GM12878 (cell line): ENCODE data around the gene RUNX3. TPM values are rescaled to one million over a fixed set of nuclear protein-coding genes. Genes with fewer than 3 reads are reported as not detected.
A peak's percentile ranks its signal among the peaks of the same experiment; 100 is the strongest.

Experiments used
- ATAC-seq: fragments of 200-7000 bp; cut with Tn5 transposase; 3 replicates; pipeline ENCODE4 v1.9.1; 2020; ENCODE audit warnings: mild to moderate bottlenecking, moderate library complexity
- BruUV-seq: library from RNA; stranded (reverse); fragments of 400-500 nt; replicated peaks from 2 replicates; lab custom pipeline; 2021; lab: Mats Ljungman, UMichigan
- CTCF ChIA-PET: fragments of 300-600 bp; sonication (Branson Sonifier 250); formaldehyde crosslinking; extraction: SDS; loops from one replicate; lab custom pipeline; 2021; ENCODE audit warnings: inconsistent platforms; lab: Yijun Ruan, JAX
- POLR2A ChIA-PET: fragments of 350-600 bp; formaldehyde crosslinking; extraction: SDS; loops from one replicate; lab custom pipeline; 2021; ENCODE audit warnings: inconsistent platforms; lab: Charles Lee
- RAD21 ChIA-PET: fragments of 300-600 bp; sonication (Branson Sonifier 250); formaldehyde crosslinking; loops from one replicate; lab custom pipeline; 2023; ENCODE audit warnings: antibody characterized with exemption; ENCODE audit not compliant: unreplicated experiment; lab: Charles Lee
- SMC1A ChIA-PET: fragments of 300-600 bp; sonication (Branson Sonifier 250); formaldehyde crosslinking; loops from one replicate; lab custom pipeline; 2023; ENCODE audit not compliant: unreplicated experiment, uncharacterized antibody; lab: Charles Lee
- DNase-seq: peaks from one replicate; pipeline ENCODE4 v3.0.0-alpha.2; 2011; ENCODE audit warnings: low read depth, low spot score
- FAIRE-seq: peaks from 3 replicates; lab custom pipeline; 2011; peaks lifted over from hg19 to GRCh38; lab: Jason Lieb, UNC
- H2AFZ ChIP-seq: 2 replicates; pipeline ENCODE4 v1.6.0; 2011; ENCODE audit warnings: low read depth, low read length, control low read depth; ENCODE audit not compliant: control insufficient read depth
- H3K27ac ChIP-seq: 2 replicates; pipeline ENCODE4 v1.5.1; 2011; ENCODE audit warnings: control low read depth; ENCODE audit not compliant: control insufficient read depth, insufficient read depth
- H3K27me3 ChIP-seq, 2 experiments: replicated peaks in 1 of 2; 2 replicates each; pipeline versions ENCODE4 v1.6.0 to v1.6.1; 2011; ENCODE audit warnings: low read length in 1 of 2; ENCODE audit not compliant: control insufficient read depth in 2 of 2, insufficient read depth in 2 of 2
- H3K36me3 ChIP-seq, 2 experiments: 2 replicates each; pipeline ENCODE4 v1.5.1; 2011; ENCODE audit warnings: low read length in 1 of 2; ENCODE audit not compliant: control insufficient read depth in 2 of 2, insufficient read depth in 2 of 2
- H3K4me1 ChIP-seq: 2 replicates; pipeline ENCODE4 v1.6.1; 2011; ENCODE audit warnings: mild to moderate bottlenecking, low read length, moderate library complexity, mixed read lengths; ENCODE audit not compliant: control insufficient read depth, insufficient read depth
- H3K4me2 ChIP-seq: 2 replicates; pipeline ENCODE4 v1.6.0; 2011; ENCODE audit warnings: control low read depth; ENCODE audit not compliant: control insufficient read depth, insufficient read depth
- H3K4me3 ChIP-seq: fragments of 200-600 bp; sonication (generic); 2 replicates; pipeline ENCODE4 v1.5.1; 2016
- H3K79me2 ChIP-seq: 2 replicates; pipeline ENCODE4 v1.6.0; 2011; ENCODE audit warnings: low read length; ENCODE audit not compliant: control insufficient read depth, insufficient read depth
- H3K9ac ChIP-seq: 2 replicates; pipeline ENCODE4 v1.8.0; 2011; ENCODE audit warnings: low read length, control low read depth, mixed read lengths; ENCODE audit not compliant: control insufficient read depth, insufficient read depth
- H3K9me3 ChIP-seq: replicated peaks from 3 replicates; pipeline ENCODE4 v1.5.1; 2011; ENCODE audit warnings: mild to moderate bottlenecking, low read length; ENCODE audit not compliant: control insufficient read depth, insufficient read depth
- H4K20me1 ChIP-seq: 2 replicates; pipeline ENCODE4 v1.6.0; 2011; ENCODE audit not compliant: control insufficient read depth, insufficient read depth
- BCL3 ChIP-seq: IDR thresholded peaks from 2 replicates; pipeline ENCODE4 v1.6.1; 2011; ENCODE audit warnings: borderline replicate concordance, low read depth, mild to moderate bottlenecking, moderate library complexity, low read length; ENCODE audit not compliant: insufficient read depth, poor library complexity, severe bottlenecking
- CEBPB ChIP-seq, 2 experiments: fragments of 150-350 bp in 1 of 2; IDR thresholded peaks; 2 replicates each; pipeline ENCODE4 v1.6.1; 2012 to 2014; ENCODE audit warnings: low read depth in 2 of 2, low read length in 2 of 2, borderline replicate concordance in 1 of 2, inconsistent platforms in 1 of 2
- FOXK2 ChIP-seq: fragments of 450-650 bp; IDR thresholded peaks from 2 replicates; pipeline ENCODE4 v1.6.1; 2017; ENCODE audit warnings: mild to moderate bottlenecking, moderate library complexity
- KLF5 ChIP-seq: fragments of 450-650 bp; IDR thresholded peaks from 2 replicates; pipeline ENCODE4 v1.6.1; 2014; ENCODE audit warnings: mild to moderate bottlenecking; ENCODE audit not compliant: partially characterized antibody
- PKNOX1 ChIP-seq: fragments of 450-650 bp; IDR thresholded peaks from 2 replicates; pipeline ENCODE4 v1.6.1; 2016; ENCODE audit warnings: mild to moderate bottlenecking
- PML ChIP-seq: IDR thresholded peaks from 2 replicates; pipeline ENCODE4 v1.6.1; 2012; ENCODE audit warnings: low read length, inconsistent platforms
- RCOR1 ChIP-seq: conservative IDR thresholded peaks from 2 replicates; pipeline ENCODE4 v1.6.1; 2012; ENCODE audit warnings: low read depth, low read length, improper control_type of control experiment
- REST ChIP-seq: IDR thresholded peaks from 2 replicates; pipeline ENCODE4 v1.6.1; 2012; ENCODE audit warnings: mild to moderate bottlenecking, low read depth, low read length
- RFX5 ChIP-seq: IDR thresholded peaks from 2 replicates; pipeline ENCODE4 v1.6.1; 2011; ENCODE audit warnings: low read depth, low read length, improper control_type of control experiment
- STAT1 ChIP-seq: fragments of 450-650 bp; conservative IDR thresholded peaks from 2 replicates; pipeline ENCODE4 v1.6.1; 2014; ENCODE audit warnings: antibody characterized with exemption, mild to moderate bottlenecking
- WGBS: methylation state at CpG from one replicate; pipeline ENCODE4 v1.1.6; 2016; ENCODE audit warnings: low lambda C conversion rate; ENCODE audit not compliant: insufficient replicate concordance, insufficient coverage; ENCODE audit errors: missing lambda C conversion rate; 5-methylcytosine and 5-hydroxymethylcytosine counted together
- in situ Hi-C: fragments of 300-500 bp; cut with MboI; formaldehyde crosslinking; loops from 9 replicates; pipeline ENCODE4 v1.14.3; 2018; ENCODE audit warnings: mixed read lengths
- intact Hi-C: fragments of 100-400 bp; cut with micrococcal nuclease; formaldehyde crosslinking; loops from one replicate; pipeline ENCODE4 v1.14.2; 2022; ENCODE audit not compliant: unreplicated experiment
- polyA plus RNA-seq, 11 experiments: library from polyadenylated mRNA; depleted of rRNA in 4 of 11; unstranded in 6 of 11; stranded (reverse) in 5 of 11; fragments of >200 nt; fragmentation: Nextera tagmentation in 4 of 11; fragmentation: Illumina TruSeq in 1 of 11; extraction: Ambion mirVana in 4 of 11; extraction: Trizol in 1 of 11; gene quantifications; 1 replicate in 1 of 11; 2 replicates in 10 of 11; pipeline versions ENCODE4 v1.2.1 to v1.2.3, GENCODE V29; 2011 to 2016; ENCODE audit warnings: inconsistent platforms in 2 of 11, missing spikeins in 2 of 11, low read depth in 1 of 11
- total RNA-seq, 4 experiments: library from RNA; depleted of rRNA in 3 of 4; stranded (reverse); fragments of >200 nt in 3 of 4; fragmentation: Illumina TruSeq in 1 of 4; extraction: Trizol in 1 of 4; gene quantifications; 2 replicates each; pipeline versions ENCODE4 v1.2.1 to v1.2.3, GENCODE V29; 2013 to 2021

Gene RUNX3
- total and polyA plus RNA-seq, 10 of the 15 experiments (the other 5 are each of a cell fraction or from before 2014, with no cell fraction given), result 19.0 to 151 (median 31.4) TPM

- no peak overlapping the region for H3K27ac ChIP-seq
- H2AFZ ChIP-seq, result no peak overlapping the region
- ChIA-PET CTCF (interaction anchor here (1.3 to 1.8 kb wide), 3 partner anchors 12 to 64 kb away, joined by 3 to 6 read pairs (median 4); no protein-coding TSS in a partner anchor), POLR2A (interaction anchor here (1.2 kb wide), 1 partner anchor 12 kb away, joined by 4 read pairs; no protein-coding TSS in a partner anchor), SMC1A (interaction anchor here (4.3 kb wide), 1 partner anchor 13 kb away, joined by 28 read pairs; no protein-coding TSS in a partner anchor), RAD21 (interaction anchor here (0.8 kb wide), 1 partner anchor 169 kb away, joined by 3 read pairs; no protein-coding TSS in a partner anchor)
- H3K79me2 ChIP-seq, result no peaks in the 10 kb centered on the region
- no TSS peak for BruUV-seq
- no peak for ATAC-seq
- H4K20me1 ChIP-seq, result no peaks in the 10 kb centered on the region
- TF ChIP-seq BCL3, result peak; percentile 81
- no peak for TF ChIP-seq PML
- TF ChIP-seq KLF5, result no peak
- no peak for DNase-seq
- no peaks in the 10 kb centered on the region for H3K27me3 ChIP-seq
- in situ Hi-C loops, result no loop called here
- no peak overlapping the region for H3K4me3 ChIP-seq
- no peaks in the 10 kb centered on the region for H3K36me3 ChIP-seq
- no peak overlapping the region for H3K4me2 ChIP-seq
- FAIRE-seq, result no peak
- peaks cover 22% of the 10 kb centered on the region for H3K4me1 ChIP-seq
- intact Hi-C loops, result no loop called here
- peaks cover 8% of the 10 kb centered on the region for H3K9me3 ChIP-seq
- WGBS, result 66% methylated on average over 5 of the region's 5 CpGs
- no peak overlapping the region for H3K9ac ChIP-seq
Measured at GRCh38 chr1:24973315-24973714, 43.2 kb upstream of the RUNX3 start.

GRCh38 chr1:24972915-24973242, 42.8 kb upstream of the RUNX3 start:
- Histone ChIP-seq H3K4me2 (no peak overlapping the region), H3K9me3 (peaks cover 8% of the 10 kb centered on the region), H3K27ac (no peak overlapping the region), H3K9ac (no peak overlapping the region), H3K79me2 (no peaks in the 10 kb centered on the region), H2AFZ (no peak overlapping the region), H4K20me1 (no peaks in the 10 kb centered on the region), H3K27me3 (no peaks in the 10 kb centered on the region), H3K36me3 (no peaks in the 10 kb centered on the region), H3K4me3 (no peak overlapping the region), H3K4me1 (peaks cover 22% of the 10 kb centered on the region)
- RAD21 ChIA-PET, result no interaction called here
- SMC1A ChIA-PET, result interaction anchor here (0.7 to 4.3 kb wide), 2 partner anchors 14 to 485 kb away, joined by 3 to 28 read pairs; no protein-coding TSS in a partner anchor
- DNase-seq, result no peak
- BruUV-seq, result no TSS peak
- POLR2A ChIA-PET, result interaction anchor here (1.2 kb wide), 1 partner anchor 50 kb away, joined by 7 read pairs; no protein-coding TSS in a partner anchor
- CTCF ChIA-PET, result interaction anchor here (1.4 to 1.8 kb wide), 3 partner anchors 13 to 46 kb away, joined by 3 to 6 read pairs (median 3); no protein-coding TSS in a partner anchor
- intact Hi-C loops, result no loop called here
- ATAC-seq, result no peak
- FAIRE-seq, result no peak
- WGBS, result 95% methylated on average over 6 of the region's 6 CpGs
- in situ Hi-C loops, result no loop called here
- TF ChIP-seq REST (no peak), RCOR1 (no peak), RFX5 (no peak), PKNOX1 (no peak), FOXK2 (no peak), CEBPB (IDR thresholded peaks at IDR 0.05; ENCODE audit: borderline replicate concordance in 1 of 2, low read depth in 2 of 2, low read length in 2 of 2) (no peak), STAT1 (no peak)
